Lower leg skin (tissue), 4 donors: ENCODE results near the gene OR4M1. TPM values are rescaled to one million over a fixed set of nuclear protein-coding genes. Genes with fewer than 3 reads are reported as not detected.
"Not testable (repeated sequence)": the region's sequence is repeated elsewhere in the genome, so short reads cannot be mapped to it uniquely, and the experiment has no call there.

Experiments
- DNase-seq, 2 donors: peaks; one replicate each; pipeline ENCODE4 v3.0.0-alpha.2; 2019; ENCODE audit warnings: low spot score in 2 of 2
- H3K4me3 ChIP-seq: fragments of 200-600 bp; sonication (generic); 2 replicates; pipeline ENCODE4 v1.5.1; 2017; ENCODE audit warnings: mild to moderate bottlenecking, low read depth; ENCODE audit not compliant: poor library complexity, severe bottlenecking
- CTCF ChIP-seq, 3 donors: fragments of 450-650 bp; IDR thresholded peaks; one replicate each; pipeline ENCODE4 v1.5.1; 2016; ENCODE audit warnings: antibody characterized with exemption in 3 of 3, mild to moderate bottlenecking in 3 of 3, moderate library complexity in 2 of 3
- POLR2A ChIP-seq, 2 donors: fragments of 450-650 bp; IDR thresholded peaks; one replicate each; pipeline ENCODE4 v1.6.1; 2016 to 2017; ENCODE audit warnings: antibody characterized with exemption in 2 of 2, mild to moderate bottlenecking in 1 of 2, moderate library complexity in 1 of 2
- WGBS, 2 donors: methylation state at CpG; one replicate each; pipeline ENCODE4 v1.1.5; 2018; 5-methylcytosine and 5-hydroxymethylcytosine counted together
- intact Hi-C: fragments of 100-400 bp; cut with DNase I; formaldehyde crosslinking; loops from one replicate; pipeline ENCODE4 v1.15.0; 2023; ENCODE audit warnings: low total_unique reads
- total RNA-seq, 4 donors: library from RNA; depleted of rRNA; stranded (reverse); fragments of >200 nt; gene quantifications; one replicate each; pipeline ENCODE4 v1.1.0, GENCODE V29; 2016

The OR4M1 gene
- total RNA-seq, 4 donors from 2014 or later = not detected

GRCh38 chr14:19771895-19772430 lies 1.3 kb upstream of the OR4M1 start:
- WGBS, 2 donors = 89 to 92% methylated on average over 1 of the region's 1 CpG
- H3K4me3 ChIP-seq = no peak overlapping the region
- no peak for DNase-seq
- TF ChIP-seq POLR2A (IDR thresholded peaks at IDR 0.05) = no peak
- TF ChIP-seq CTCF (IDR thresholded peaks at IDR 0.05) = no peak
- intact Hi-C loops = no loop called here

- H3K4me3 ChIP-seq, DNase-seq, intact Hi-C loops: not testable (repeated sequence)
- WGBS, 2 donors = 44 to 45% methylated on average over 2 of the region's 2 CpGs
Measured at GRCh38 chr14:19772454-19772853, 850 bp upstream of the OR4M1 start.

GRCh38 chr14:19775587-19775986 lies 2.3 kb downstream of the OR4M1 start:
- DNase-seq = no peak
- intact Hi-C loops = no loop called here
- 68 to 83% methylated on average over 1 of the region's 1 CpG for WGBS, 2 donors
- H3K4me3 ChIP-seq = no peak overlapping the region
- no peak for TF ChIP-seq POLR2A (IDR thresholded peaks at IDR 0.05)
- no peak for TF ChIP-seq CTCF (IDR thresholded peaks at IDR 0.05)

GRCh38 chr14:19785848-19786247 lies 12.5 kb downstream of the OR4M1 start:
- DNase-seq, intact Hi-C loops, H3K4me3 ChIP-seq: not testable (repeated sequence)
- 81 to 84% methylated on average over 16 of the region's 16 CpGs for WGBS, 2 donors

GRCh38 chr14:19787318-19787717 lies 14.0 kb downstream of the OR4M1 start:
- H3K4me3 ChIP-seq, intact Hi-C loops, DNase-seq: not testable (repeated sequence)
- 75 to 78% methylated on average over 6 of the region's 6 CpGs for WGBS, 2 donors

GRCh38 chr14:19788150-19788549 lies 14.8 kb downstream of the OR4M1 start:
- H3K4me3 ChIP-seq, DNase-seq, intact Hi-C loops: not testable (repeated sequence)
- WGBS, 2 donors = 70 to 74% methylated on average over 7 of the region's 7 CpGs

GRCh38 chr14:19796520-19797108 lies 23.3 kb downstream of the OR4M1 start:
- WGBS, 2 donors = 69 to 76% methylated on average over 10 of the region's 10 CpGs
- intact Hi-C loops, H3K4me3 ChIP-seq, DNase-seq: not testable (repeated sequence)

- intact Hi-C loops = no loop called here
- DNase-seq = no peak
- 89 to 91% methylated on average over 5 of the region's 5 CpGs for WGBS, 2 donors
- no peak for TF ChIP-seq CTCF (IDR thresholded peaks at IDR 0.05)
- TF ChIP-seq POLR2A (IDR thresholded peaks at IDR 0.05) = no peak
- H3K4me3 ChIP-seq = no peak overlapping the region
Measured at GRCh38 chr14:19799880-19800279, 26.6 kb downstream of the OR4M1 start.
